ENCODE results near the gene SLIT3.

DNA sequence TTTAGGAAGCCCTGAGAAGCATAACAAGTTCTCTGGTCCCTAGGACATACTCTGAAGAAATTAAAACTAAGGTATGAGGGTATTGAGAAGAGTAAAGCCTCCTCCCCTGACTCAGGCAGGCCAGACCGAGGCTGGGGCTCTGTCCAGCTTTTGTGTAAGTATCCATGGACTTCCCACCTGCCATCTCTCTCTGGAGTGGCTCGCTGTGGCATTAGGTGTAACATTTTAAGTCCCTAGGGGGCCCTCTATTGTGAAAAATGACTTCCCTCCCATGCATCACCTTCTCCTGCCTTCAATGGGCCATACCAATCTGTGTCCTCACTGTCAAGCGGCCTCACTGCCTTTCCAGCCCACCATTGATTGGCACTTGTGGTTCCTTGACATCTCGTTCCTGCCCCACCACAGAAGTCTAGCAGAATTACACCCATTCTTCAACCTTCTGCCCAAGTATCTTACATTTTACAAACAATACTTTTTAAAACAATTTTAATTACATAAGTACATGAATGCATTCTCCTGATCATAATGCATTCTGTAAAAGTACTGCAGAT is 205.5 kb downstream of the SLIT3 start:
- TF ChIP-seq, protein P1, sequence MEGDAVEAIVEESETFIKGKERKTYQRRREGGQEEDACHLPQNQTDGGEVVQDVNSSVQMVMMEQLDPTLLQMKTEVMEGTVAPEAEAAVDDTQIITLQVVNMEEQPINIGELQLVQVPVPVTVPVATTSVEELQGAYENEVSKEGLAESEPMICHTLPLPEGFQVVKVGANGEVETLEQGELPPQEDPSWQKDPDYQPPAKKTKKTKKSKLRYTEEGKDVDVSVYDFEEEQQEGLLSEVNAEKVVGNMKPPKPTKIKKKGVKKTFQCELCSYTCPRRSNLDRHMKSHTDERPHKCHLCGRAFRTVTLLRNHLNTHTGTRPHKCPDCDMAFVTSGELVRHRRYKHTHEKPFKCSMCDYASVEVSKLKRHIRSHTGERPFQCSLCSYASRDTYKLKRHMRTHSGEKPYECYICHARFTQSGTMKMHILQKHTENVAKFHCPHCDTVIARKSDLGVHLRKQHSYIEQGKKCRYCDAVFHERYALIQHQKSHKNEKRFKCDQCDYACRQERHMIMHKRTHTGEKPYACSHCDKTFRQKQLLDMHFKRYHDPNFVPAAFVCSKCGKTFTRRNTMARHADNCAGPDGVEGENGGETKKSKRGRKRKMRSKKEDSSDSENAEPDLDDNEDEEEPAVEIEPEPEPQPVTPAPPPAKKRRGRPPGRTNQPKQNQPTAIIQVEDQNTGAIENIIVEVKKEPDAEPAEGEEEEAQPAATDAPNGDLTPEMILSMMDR (IDR thresholded peaks at IDR 0.05) = no peak
- TF ChIP-seq POLR2AphosphoS5 (IDR thresholded peaks at IDR 0.05) = no peak
- no peak for TF ChIP-seq POLR2A (IDR thresholded peaks at IDR 0.05)
- no peak for TF ChIP-seq EP300 (IDR thresholded peaks at IDR 0.05)

All from suprapubic skin (tissue), 4 donors.